Measurements from ENCODE around the gene PTPRT.

GRCh38 chr20:42705550-42705949 lies 484.2 kb downstream of the PTPRT start:
- no peak for TF ChIP-seq CTCF (IDR thresholded peaks at IDR 0.05)
- TF ChIP-seq POLR2AphosphoS5 (IDR thresholded peaks at IDR 0.05; ENCODE audit: low read depth, low read length) = no peak
- no peak for TF ChIP-seq TCF7L2 (IDR thresholded peaks at IDR 0.05; ENCODE audit: low read depth, low read length)
- no peak for TF ChIP-seq REST (IDR thresholded peaks at IDR 0.05; ENCODE audit: insufficient read depth in 1 of 2, low read depth in 2 of 2, low read length in 1 of 2)

All from Panc1 (cell line).